Panc1 (cell line): Measurements from ENCODE around the gene SERAC1. TPM values are rescaled to one million over a fixed set of nuclear protein-coding genes. Genes with fewer than 3 reads are reported as not detected.

Source experiments
- ATAC-seq: fragments of 200-7000 bp; cut with Tn5 transposase; 2 replicates; pipeline ENCODE4 v1.9.1; 2020; ENCODE audit warnings: mild to moderate bottlenecking, moderate library complexity
- BruUV-seq: library from RNA; stranded (reverse); fragments of 400-500 nt; replicated peaks from 2 replicates; lab custom pipeline; 2021; lab: Mats Ljungman, UMichigan
- CTCF ChIA-PET: fragments of 300-600 bp; sonication (Branson Sonifier 250); formaldehyde crosslinking; loops from one replicate; lab custom pipeline; 2022; ENCODE audit warnings: antibody characterized with exemption; lab: Charles Lee
- POLR2A ChIA-PET: fragments of 300-600 bp; sonication (Branson Sonifier 250); formaldehyde crosslinking; loops from one replicate; lab custom pipeline; 2022; ENCODE audit warnings: antibody characterized with exemption; lab: Charles Lee
- DNase-seq: peaks from one replicate; pipeline ENCODE4 v3.0.0-alpha.2; 2010; ENCODE audit warnings: low read depth, low spot score
- H3K27ac ChIP-seq: 2 replicates; pipeline ENCODE4 v1.5.1; 2011; ENCODE audit warnings: mild to moderate bottlenecking, low read length, inconsistent platforms
- H3K27me3 ChIP-seq: fragments of 200-500 bp; sonication (Bioruptor generic); 2 replicates; pipeline ENCODE4 v1.6.0; 2014; ENCODE audit warnings: low read length, inconsistent platforms; ENCODE audit not compliant: control insufficient read depth, insufficient read depth
- H3K36me3 ChIP-seq: fragments of 200-500 bp; sonication (Bioruptor generic); 2 replicates; pipeline ENCODE4 v1.5.1; 2014; ENCODE audit warnings: inconsistent platforms, mild to moderate bottlenecking, low read length, moderate library complexity; ENCODE audit not compliant: control insufficient read depth, insufficient read depth
- H3K4me1 ChIP-seq: 2 replicates; pipeline ENCODE4 v1.5.1; 2011; ENCODE audit warnings: inconsistent platforms, mild to moderate bottlenecking, low read length, moderate library complexity; ENCODE audit not compliant: control insufficient read depth, insufficient read depth
- H3K4me3 ChIP-seq, 2 experiments: 2 replicates each; pipeline ENCODE4 v1.5.1; 2011 to 2012; ENCODE audit warnings: low read depth in 2 of 2, low read length in 2 of 2, mild to moderate bottlenecking in 2 of 2, inconsistent platforms in 1 of 2, moderate library complexity in 1 of 2
- H3K9me3 ChIP-seq: fragments of 200-500 bp; sonication (Bioruptor generic); 2 replicates; pipeline ENCODE4 v1.5.1; 2014; ENCODE audit warnings: low read depth, mild to moderate bottlenecking, inconsistent platforms, low read length, moderate library complexity; ENCODE audit not compliant: control insufficient read depth, insufficient read depth
- CTCF ChIP-seq: fragments of 450-650 bp; IDR thresholded peaks from 2 replicates; pipeline ENCODE4 v1.5.1; 2017; ENCODE audit warnings: mild to moderate bottlenecking
- POLR2AphosphoS5 ChIP-seq: IDR thresholded peaks from 2 replicates; pipeline ENCODE4 v1.6.1; 2012; ENCODE audit warnings: mild to moderate bottlenecking, low read depth, low read length, moderate library complexity
- REST ChIP-seq, 2 experiments: IDR thresholded peaks; 2 replicates each; pipeline ENCODE4 v1.6.1; 2011 to 2012; ENCODE audit warnings: low read depth in 2 of 2, control low read depth in 1 of 2, low read length in 1 of 2, mild to moderate bottlenecking in 1 of 2, moderate library complexity in 1 of 2; ENCODE audit not compliant: insufficient read depth in 1 of 2
- SIN3A ChIP-seq: IDR thresholded peaks from 2 replicates; pipeline ENCODE4 v1.6.1; 2012; ENCODE audit warnings: low read depth, mild to moderate bottlenecking, low read length, moderate library complexity, borderline replicate concordance; ENCODE audit not compliant: insufficient read depth
- TCF7L2 ChIP-seq: IDR thresholded peaks from 2 replicates; pipeline ENCODE4 v1.6.1; 2011; ENCODE audit warnings: mild to moderate bottlenecking, low read depth, low read length, inconsistent platforms
- in situ Hi-C: cut with HindIII; loops from 2 replicates; pipeline ENCODE4 v1.10.0; 2016; ENCODE audit warnings: low sequenced_read_pairs, low pct_unique_long_range_greater_than_20kb
- intact Hi-C: fragments of 100-400 bp; cut with micrococcal nuclease; formaldehyde crosslinking; loops from one replicate; pipeline ENCODE4 v1.10.0; 2022; ENCODE audit not compliant: unreplicated experiment
- total RNA-seq: library from RNA; stranded (reverse); gene quantifications from one replicate; pipeline ENCODE4 v1.2.1, GENCODE V29; 2021; ENCODE audit not compliant: unreplicated experiment

The SERAC1 gene
- total RNA-seq, 1 experiment from 2014 or later = 8.2 TPM

- H3K9me3 ChIP-seq = no peaks in the 10 kb centered on the region
- intact Hi-C loops (no loop called here), in situ Hi-C loops (no loop called here)
- no peak overlapping the region for H3K4me3 ChIP-seq
- no TSS peak for BruUV-seq
- TF ChIP-seq TCF7L2 = no peak
- TF ChIP-seq REST (IDR thresholded peaks at IDR 0.05; ENCODE audit: insufficient read depth in 1 of 2, low read depth in 2 of 2, low read length in 1 of 2) = no peak
- TF ChIP-seq SIN3A = no peak
- no peak for TF ChIP-seq POLR2AphosphoS5
- TF ChIP-seq CTCF = no peak
- ATAC-seq (no peak), DNase-seq (no peak)
- no peak overlapping the region for H3K27ac ChIP-seq
- ChIA-PET POLR2A (no interaction called here), CTCF (no interaction called here)
- no peaks in the 10 kb centered on the region for H3K4me1 ChIP-seq
- H3K27me3 ChIP-seq = no peaks in the 10 kb centered on the region
- H3K36me3 ChIP-seq = no peaks in the 10 kb centered on the region
Measured at GRCh38 chr6:158118886-158119285, 49.2 kb downstream of the SERAC1 start.

GRCh38 chr6:158115508-158115907, 52.6 kb downstream of the SERAC1 start:
- peaks cover 3% of the 10 kb centered on the region; the same call in 1 of the 2 replicates for H3K36me3 ChIP-seq
- BruUV-seq = no TSS peak
- H3K4me1 ChIP-seq = no peaks in the 10 kb centered on the region
- POLR2A ChIA-PET = no interaction called here
- ATAC-seq = peak; percentile 40; the same call in 1 of the 2 replicates
- intact Hi-C loops (no loop called here), in situ Hi-C loops (no loop called here)
- CTCF ChIA-PET = no interaction called here
- no peak for DNase-seq
- TF ChIP-seq POLR2AphosphoS5 (no peak), TCF7L2 (no peak), CTCF (no peak), SIN3A (no peak), REST (IDR thresholded peaks at IDR 0.05; ENCODE audit: insufficient read depth in 1 of 2, low read depth in 2 of 2, low read length in 1 of 2) (no peak)
- H3K27ac ChIP-seq = no peak overlapping the region
- no peaks in the 10 kb centered on the region for H3K9me3 ChIP-seq
- no peaks in the 10 kb centered on the region for H3K27me3 ChIP-seq
- no peak overlapping the region for H3K4me3 ChIP-seq
